Astrocyte of the hippocampus (primary cell): Measurements from ENCODE around the gene STAU1.
A peak's percentile ranks its signal among the peaks of the same experiment; 100 is the strongest.
"Not testable (repeated sequence)": the region's sequence is repeated elsewhere in the genome, so short reads cannot be mapped to it uniquely, and the experiment has no call there.

Source experiments
- DNase-seq: peaks from one replicate; pipeline ENCODE4 v3.0.0; 2011; ENCODE audit warnings: low read depth, low spot score

Gene STAU1

DNA sequence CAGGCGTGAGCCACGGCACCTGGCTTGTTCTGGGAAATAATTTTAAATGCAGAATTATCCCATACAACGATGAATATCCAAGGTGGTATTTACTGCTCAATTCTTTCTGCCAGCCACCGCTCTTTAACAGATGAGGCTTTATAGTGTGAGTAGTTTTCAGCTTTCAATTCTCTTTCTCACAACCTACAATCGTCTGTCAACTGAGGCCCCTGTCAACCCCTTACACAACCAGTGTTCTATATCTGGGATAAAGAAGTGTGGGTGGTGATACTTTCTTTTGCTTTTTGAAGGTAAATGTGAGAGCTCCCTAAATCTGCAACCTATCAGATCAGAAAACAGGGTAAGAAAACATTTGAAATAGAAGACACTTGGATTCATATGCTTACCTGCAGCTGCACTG is 22.5 kb downstream of the STAU1 start:
- DNase-seq = no peak

DNA sequence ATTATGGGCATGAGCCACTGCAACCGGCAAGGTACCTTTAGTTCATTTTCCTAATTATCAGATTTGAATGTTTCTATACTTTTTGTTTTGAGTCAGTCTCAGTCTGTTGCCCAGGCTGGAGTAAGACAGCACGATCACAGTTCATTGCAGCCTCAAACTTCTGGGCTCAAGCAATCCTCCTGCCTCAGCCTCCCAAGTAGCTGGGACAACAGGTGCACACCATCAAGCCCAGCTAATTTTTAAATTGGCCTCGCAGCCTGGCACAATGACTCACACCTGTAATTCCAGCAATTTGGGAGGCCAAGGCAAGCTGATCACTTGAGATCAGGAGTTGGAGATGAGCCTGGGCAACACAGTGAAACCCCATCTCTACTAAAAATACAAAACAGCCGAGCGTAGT is 24.4 kb downstream of the STAU1 start:
- no peak for DNase-seq

DNA sequence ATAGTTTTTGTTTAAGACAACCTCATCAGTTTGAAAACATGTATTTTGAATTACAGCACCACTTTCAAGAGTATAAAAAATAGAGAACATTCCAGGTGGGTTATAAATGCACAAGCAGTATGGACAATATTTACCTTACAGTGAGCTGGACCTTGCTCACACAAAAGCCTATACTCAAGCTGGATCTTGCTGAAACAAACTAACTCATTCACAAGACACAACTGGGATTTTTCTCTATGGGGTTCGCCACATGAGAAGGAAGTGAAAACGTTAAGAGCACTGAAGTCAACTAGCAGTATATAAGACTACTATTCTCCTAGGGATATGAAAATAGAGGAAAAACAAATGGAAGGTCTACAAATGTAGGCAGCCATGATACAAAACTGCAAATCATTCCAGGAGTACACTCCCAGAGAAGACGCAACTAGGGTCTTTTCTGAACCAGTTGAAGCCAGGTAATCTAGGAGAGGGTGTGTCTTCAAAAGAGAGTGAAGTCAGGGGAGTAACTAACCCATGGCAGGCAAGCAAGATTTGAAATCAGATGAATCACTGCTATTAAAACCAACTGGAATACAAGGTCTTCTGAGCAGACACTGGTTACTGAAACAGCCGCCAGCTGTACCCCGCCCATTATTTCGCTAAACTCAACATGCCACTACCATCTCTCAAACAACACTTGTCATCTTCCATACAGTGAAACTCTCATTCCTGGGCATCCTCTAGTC is 26.5 kb downstream of the STAU1 start:
- no peak for DNase-seq

- no peak for DNase-seq
Observed at GRCh38 chr20:49160057-49160929, 27.8 kb downstream of the STAU1 start.

DNA sequence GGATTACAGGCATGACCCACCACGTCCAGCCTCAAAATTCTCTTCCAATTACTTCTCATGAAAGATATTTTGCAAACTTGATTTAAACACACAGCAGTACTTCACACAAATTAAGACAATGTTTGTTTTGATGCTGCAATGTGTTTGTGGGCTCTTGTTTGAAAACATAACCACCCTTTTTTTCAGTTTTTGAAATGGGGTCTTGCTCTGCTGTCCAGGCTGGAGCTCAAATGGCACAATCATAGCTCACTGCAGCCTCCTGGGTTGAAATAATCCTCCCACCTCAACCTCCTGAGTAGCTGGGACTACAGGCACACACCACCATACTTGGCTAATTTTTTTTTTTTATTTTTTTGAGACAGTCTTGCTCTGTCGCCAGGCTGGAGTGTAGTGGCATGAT is 31.0 kb downstream of the STAU1 start:
- no peak for DNase-seq

DNA sequence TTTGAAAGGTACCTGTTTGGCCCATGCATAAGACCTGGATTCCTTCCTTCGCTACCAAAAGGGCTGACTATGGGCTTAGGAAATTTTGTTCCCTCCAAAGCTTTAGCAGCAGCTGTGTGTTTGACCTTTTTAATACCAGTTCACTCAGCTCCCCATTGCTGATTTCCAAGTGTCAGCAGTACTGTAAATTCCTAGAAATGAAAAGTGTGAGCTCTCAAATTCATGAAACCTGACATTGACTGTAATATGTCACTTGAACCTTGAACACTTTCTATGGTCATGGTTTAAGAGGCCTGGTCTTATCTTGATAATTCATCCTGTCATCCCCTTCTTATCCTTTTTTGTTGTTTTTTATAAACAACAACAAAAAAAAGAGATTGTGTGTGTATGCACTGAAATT is 31.7 kb downstream of the STAU1 start:
- no peak for DNase-seq

- DNase-seq = no peak
Observed at GRCh38 chr20:49151436-49151835, 36.7 kb downstream of the STAU1 start.

DNA sequence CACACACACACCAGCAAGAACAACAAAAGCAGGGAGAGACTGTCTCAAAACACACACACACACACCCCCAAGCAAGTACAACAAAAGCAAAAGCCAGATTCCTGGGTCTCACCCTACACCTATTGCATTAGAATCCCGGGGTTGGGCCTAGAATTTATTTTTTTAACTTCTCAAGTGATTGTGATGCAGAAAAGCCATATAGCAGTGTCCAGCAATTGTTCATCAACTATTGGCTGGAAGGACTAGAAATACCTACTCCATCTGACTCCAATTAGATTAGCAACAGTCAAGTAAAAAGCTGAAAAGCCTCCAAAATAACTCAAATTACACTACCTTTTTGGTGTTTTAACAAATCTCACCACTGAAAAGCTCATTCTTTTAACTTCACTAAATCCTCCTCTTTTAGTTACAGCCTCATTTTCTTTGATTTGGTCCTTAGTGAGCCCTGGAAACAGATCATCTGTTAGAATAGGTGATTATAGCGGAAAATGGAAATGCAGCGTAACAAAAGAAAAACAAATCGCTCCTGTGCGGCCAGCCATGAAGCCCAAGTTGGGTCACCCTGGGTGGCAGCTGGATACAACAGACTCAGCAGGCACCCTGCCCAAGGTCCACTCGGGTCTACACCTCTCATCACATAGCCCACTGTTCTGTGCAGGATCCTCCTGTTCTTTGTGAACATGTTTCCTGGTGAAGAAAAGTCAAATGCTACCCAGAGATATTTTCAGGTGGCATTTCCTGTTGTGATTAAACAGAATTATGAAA is 38.7 kb downstream of the STAU1 start:
- peak; percentile 31 for DNase-seq

DNA sequence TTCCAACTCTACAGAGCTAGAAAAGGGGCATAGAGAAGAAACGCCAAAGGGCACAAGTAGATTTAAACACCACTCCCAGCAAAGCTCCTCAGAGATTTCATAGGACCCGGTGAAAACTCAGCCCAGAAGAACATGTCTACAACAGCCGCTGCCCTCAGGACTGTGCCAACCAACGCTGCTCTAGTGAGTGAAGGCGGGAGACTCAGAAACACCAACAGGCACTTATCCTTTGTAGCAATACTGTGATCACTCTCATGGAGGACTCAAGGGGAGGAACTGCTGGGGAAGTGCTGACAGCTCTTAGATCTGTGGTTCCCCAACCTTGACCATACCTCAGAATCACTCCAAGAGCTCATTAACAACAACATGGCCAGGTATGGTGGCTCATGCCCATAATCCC is 39.5 kb downstream of the STAU1 start:
- DNase-seq = no peak

DNA sequence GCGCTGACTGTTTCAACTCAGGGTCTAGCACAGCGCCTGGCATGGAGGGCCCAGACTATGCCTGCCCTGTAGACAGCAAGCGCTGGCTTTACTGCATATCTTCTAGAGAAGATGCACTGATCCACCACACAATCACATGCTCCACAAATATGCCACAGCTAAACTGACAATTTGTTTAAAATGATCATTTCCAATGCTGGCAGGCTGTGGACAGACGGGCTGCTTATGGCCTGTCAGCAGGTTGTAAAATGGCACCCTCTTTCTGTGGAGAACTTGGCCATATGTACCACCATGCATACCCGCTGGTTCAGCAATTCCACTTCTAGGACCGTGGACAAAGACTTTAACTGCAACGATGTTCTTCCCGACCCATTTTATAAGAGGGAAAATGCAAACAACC is 40.8 kb downstream of the STAU1 start:
- no peak for DNase-seq

- DNase-seq = no peak
Observed at GRCh38 chr20:49146442-49147225, 41.5 kb downstream of the STAU1 start.

- no peak for DNase-seq
Observed at GRCh38 chr20:49140834-49141233, 47.3 kb downstream of the STAU1 start.

DNA sequence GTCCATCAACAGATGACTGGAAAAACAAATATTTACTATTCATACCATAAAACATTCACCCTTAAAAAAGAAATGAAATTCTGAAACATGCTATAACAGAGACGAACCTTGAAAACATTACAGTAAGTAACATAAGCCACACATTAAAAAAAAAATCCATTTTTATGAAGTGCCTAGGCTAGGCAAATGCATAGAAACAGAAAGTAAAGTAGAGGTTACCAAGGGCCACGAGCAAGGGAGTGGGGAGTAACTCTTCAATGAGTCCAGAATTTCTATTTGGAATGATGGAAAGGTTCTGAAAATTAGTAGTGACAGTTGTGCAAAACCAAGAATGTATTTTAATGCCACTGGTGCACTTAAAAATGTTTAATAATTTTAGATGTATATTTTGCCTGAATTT is 47.7 kb downstream of the STAU1 start:
- no peak for DNase-seq

- DNase-seq = no peak
Observed at GRCh38 chr20:49138431-49138830, 49.7 kb downstream of the STAU1 start.

DNA sequence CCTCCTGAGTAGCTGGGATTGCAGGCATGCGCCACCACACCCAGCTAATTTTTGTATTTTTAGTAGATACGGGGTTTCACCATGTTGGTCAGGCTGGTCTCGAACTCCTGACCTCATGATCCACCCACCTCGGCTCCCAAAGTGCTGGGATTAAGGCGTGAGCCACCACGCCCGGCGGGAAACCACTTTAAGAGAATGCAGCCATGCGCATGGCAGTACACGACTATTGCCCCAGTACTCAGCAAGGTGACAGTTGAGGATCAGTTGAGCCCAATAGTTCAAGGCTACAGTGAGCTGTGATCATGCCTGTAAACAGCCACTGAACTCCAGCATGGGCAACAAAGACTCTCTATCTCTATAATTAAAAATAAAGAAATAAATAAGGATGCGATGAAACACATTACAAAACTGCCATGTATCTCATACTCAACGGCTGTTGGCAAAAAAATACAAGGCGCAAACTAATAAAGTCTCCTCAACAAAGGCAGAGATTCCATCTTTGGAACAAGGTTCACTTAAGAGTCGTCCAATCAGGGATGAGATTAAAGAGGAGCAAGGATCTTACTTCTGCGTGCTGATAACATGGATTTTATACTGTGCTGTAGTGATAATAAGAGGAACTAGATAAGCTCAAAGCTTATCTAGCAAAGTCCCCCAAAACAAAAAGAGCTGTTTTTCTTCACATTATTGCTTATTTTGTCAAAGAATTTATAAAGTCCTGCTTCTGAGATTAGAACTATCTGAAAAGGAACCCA is 51.1 kb downstream of the STAU1 start:
- no peak for DNase-seq

DNA sequence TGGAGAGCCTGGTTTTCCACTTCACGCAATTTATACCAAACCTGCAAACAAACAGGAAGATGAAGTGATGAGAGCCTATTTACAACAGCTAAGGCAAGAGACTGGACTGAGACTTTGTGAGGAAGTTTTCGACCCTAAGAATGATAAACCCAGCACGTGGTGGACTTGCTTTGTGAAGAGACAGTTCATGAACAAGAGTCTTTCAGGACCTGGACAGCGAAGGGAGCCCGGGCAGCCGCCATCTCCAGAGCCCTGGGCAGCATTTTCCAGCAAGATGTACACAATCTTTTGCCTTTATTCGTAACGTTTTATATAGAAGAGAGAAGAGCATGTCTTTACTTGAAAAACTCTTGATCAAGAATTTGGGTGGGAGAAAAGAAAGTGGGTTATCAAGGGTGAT is 53.3 kb downstream of the STAU1 start:
- not testable (repeated sequence) for DNase-seq

- no peak for DNase-seq
Observed at GRCh38 chr20:49133571-49133970, 54.6 kb downstream of the STAU1 start.

- peak; percentile 84 for DNase-seq
Observed at GRCh38 chr20:49132995-49133478, 55.1 kb downstream of the STAU1 start.

GRCh38 chr20:49123982-49124381 is 64.2 kb downstream of the STAU1 start:
- no peak for DNase-seq

DNA sequence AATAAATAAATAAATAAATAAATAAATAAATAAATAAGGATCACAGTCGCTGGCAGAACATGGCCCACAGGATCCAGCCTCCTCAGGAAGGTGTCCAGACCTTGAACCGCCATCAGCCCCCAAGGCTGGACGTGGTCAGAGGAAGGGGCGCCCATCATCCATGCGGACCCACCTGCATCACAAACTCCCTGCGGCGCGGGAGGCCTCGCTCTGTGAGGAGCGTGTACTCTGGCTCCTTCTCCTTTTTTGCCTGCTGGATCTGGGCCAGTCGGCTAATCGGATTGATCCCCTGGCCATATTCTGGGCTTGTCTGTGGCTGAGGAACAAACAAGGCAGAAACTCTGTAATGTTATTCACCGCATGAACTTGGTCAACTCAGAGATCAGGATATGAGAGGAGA is 65.2 kb downstream of the STAU1 start:
- DNase-seq = no peak

DNA sequence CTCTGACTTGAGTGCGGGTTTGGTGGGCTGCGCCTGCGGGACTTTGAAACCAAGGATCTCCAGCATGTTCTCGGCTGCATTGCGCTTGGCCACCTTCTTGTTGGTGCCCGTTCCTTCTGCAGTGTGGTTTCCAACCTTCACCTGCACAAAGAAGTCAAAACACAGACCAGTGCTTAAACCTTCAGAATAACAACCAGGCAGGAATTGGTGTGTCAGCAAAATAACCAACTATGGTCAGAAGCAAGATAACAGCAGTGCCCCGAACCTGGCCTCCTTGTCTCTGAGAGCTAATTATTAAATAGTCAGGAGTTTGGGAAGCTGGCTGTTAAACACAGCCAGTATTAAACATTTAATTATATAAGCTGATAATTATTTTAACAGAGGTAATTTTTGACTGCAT is 68.1 kb downstream of the STAU1 start:
- DNase-seq = no peak
